HG03135 (cell line): Measurements from ENCODE around the gene ATP6V0B.

Source experiments
- ATAC-seq: cut with Tn5 transposase; IDR thresholded peaks from one replicate; pipeline ENCODE4 v1.9.1; 2021; ENCODE audit warnings: mild to moderate bottlenecking, moderate library complexity; ENCODE audit not compliant: unreplicated experiment

ATP6V0B gene

DNA sequence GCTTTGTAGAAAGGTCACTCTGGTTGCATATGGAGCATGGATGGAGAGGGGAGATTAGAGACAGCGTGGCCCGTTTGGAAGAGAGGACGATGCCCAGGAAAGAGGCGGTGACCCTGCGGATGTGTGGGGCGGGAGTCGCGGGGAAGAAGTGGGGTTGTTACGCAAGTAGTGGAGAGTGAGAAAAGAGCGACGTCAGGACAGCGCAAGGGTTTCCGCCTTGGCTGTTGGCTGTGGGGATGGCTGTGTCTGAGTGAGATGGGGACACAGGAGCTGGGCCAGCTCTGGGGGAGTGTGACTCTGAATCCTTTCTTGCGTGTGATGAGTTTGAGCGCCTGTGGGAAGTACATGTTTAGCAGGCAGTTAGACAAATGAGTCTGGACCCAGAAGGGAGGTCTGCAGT is 8.0 kb downstream of the ATP6V0B start:
- no peak for ATAC-seq

DNA sequence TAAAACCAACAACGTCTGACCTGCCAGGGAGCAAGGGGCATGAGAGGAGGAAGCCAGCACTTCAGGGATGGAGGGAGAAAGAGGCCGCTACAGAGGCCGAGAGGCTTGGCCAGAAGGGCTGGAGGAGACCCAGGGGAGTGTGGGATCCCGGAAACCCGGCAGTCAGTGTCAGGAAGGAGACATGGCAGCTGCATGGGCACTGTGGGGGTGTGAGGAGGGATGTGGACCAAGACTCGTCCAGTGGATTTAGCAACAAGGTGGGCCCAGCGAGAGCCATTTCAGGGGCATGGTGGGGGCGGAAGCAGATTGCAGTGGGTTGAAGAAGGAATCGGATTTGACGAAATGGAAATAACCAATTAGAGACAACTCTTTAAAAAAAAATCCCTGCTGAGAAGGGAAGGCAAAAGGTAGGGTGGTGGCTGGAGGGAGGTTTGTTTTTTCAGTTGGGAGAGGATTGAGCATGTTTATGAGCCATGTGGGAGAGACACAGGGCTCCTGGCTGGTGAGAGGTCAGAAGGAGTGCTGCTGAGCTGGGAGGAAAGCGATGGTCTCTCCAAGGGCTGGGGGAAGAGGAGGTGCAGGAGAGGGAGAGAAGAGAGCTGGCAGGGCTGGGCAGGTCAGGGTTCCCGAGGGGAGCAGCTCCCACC is 8.6 kb downstream of the ATP6V0B start:
- ATAC-seq: no peak

DNA sequence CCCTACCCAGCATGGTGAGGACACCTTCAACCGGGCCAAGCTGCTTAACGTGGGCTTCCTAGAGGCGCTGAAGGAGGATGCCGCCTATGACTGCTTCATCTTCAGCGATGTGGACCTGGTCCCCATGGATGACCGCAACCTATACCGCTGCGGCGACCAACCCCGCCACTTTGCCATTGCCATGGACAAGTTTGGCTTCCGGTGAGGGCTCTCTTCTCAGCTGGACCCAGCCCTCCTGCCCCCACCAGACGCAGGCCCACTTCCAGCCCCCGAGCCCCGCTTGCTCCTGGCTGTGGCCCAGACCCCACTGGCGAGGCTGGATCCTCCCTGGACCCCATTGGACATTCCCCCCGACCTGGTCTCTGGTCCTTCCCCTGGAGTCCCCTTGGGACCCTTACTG is 10.1 kb downstream of the ATP6V0B start:
- no peak for ATAC-seq

DNA sequence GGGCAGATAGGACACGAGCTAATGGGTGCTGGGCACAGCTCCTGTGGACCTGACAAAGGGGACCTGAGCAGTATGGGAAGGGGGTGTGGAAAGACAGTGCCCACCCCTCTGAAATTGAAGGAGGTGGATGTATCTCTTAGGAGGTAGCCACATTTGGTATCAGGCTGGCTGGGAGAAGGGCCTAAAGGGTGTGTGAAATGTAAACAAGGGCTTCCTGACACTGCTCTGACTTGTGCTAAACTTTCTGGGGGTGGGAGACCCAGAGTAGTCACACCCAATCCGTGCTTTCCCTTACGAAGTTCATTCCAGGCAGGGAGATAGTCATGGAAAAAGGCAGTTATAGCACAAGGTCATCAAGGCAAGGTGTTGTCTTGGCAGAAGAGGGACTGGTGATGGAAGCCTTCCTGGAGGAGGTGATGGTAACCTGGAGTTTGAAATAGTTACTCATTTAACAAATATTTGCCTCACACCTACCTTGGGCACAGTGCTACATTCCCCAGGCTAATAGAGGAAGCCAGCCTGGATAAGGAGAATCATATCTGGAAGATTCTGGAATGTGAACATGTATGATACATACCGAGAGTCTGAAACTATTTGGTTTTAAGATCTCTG is 11.3 kb downstream of the ATP6V0B start:
- no peak for ATAC-seq

DNA sequence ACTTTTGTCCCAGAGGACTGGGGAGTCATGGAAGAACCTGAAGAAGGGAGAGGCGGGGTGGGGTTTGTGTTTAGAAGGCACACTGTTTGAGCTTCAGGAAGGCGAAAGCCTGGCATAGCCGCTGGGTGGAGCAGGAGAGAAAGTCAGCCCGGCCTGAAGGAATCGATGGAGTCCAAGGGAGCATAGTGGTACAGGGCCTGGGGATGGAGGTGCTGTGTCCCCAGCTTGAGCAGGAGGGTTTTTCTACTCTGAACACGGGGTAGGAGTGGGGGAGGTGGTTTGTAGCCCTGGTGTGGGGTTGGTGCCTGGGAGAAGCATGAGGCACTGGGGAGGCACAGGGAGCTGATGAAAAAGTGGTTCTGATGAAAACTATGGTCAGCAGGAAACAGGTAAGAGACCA is 12.0 kb downstream of the ATP6V0B start:
- ATAC-seq: no peak

DNA sequence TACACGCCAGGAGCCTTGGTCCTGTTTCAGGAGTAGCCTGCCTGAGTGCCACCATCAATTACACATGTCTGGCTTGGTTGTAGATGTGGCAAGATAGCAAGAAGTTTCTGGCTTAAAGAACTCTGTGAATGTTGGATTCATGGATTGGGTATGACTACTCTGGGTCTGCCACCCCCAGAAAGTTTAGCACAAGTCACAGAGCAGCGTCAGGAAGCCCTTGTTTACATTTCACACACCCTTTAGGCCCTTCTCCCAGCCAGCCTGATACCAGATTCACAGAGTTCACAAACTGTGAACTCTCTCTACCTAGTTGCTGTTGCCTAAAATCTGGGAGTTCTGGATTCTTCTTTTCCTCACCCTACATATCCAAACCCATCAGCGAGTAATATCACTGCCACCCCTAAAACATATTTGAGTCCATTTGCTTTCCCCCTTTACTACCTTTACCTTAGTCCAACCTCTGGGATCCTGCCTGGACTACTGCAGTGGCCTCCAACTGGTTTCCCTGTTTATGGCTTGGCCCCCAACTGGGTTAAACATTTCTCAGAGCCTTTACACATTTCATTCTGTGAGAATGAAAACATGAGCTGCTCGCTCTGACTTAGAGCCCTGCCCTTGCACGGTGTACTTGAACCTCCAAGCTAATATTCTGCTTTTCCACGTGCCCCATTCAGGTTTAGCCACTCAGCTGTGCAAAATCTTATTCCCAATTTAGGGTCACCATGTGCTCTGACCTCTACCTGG is 12.6 kb downstream of the ATP6V0B start:
- no peak for ATAC-seq

DNA sequence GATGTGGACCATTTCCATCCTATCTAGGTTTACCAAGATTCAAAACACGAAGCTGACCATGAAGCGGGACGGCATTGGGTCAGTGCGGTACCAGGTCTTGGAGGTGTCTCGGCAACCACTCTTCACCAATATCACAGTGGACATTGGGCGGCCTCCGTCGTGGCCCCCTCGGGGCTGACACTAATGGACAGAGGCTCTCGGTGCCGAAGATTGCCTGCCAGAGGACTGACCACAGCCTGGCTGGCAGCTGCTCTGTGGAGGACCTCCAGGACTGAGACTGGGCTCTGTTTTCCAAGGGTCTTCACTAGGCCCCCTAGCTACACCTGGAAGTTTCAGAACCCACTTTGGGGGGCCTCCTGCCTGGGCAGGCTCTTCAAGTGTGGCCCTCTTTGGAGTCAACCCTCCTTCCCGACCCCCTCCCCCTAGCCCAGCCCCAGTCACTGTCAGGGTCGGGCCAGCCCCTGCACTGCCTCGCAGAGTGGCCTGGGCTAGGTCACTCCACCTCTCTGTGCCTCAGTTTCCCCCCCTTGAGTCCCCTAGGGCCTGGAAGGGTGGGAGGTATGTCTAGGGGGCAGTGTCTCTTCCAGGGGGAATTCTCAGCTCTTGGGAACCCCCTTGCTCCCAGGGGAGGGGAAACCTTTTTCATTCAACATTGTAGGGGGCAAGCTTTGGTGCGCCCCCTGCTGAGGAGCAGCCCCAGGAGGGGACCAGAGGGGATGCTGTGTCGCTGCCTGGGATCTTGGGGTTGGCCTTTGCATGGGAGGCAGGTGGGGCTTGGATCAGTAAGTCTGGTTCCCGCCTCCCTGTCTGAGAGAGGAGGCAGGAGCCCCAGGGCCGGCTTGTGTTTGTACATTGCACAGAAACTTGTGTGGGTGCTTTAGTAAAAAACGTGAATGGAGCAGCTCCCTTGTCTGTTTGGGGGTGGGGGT is 15.8 kb downstream of the ATP6V0B start:
- ATAC-seq: no peak

DNA sequence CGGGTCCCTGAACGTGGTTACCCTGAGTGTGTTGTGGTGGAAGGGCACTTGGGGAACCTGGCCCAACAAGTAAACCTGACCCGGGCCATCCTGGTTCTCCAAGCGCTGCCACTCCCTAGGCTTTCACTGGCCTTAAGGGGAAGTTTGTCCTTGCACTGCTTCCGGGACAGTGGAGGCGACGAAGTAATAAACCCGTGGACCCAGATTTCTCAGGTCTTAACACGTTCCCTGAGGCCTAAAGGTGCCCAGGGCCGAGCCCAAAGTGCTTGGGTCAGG is 16.4 kb downstream of the ATP6V0B start:
- no peak for ATAC-seq

DNA sequence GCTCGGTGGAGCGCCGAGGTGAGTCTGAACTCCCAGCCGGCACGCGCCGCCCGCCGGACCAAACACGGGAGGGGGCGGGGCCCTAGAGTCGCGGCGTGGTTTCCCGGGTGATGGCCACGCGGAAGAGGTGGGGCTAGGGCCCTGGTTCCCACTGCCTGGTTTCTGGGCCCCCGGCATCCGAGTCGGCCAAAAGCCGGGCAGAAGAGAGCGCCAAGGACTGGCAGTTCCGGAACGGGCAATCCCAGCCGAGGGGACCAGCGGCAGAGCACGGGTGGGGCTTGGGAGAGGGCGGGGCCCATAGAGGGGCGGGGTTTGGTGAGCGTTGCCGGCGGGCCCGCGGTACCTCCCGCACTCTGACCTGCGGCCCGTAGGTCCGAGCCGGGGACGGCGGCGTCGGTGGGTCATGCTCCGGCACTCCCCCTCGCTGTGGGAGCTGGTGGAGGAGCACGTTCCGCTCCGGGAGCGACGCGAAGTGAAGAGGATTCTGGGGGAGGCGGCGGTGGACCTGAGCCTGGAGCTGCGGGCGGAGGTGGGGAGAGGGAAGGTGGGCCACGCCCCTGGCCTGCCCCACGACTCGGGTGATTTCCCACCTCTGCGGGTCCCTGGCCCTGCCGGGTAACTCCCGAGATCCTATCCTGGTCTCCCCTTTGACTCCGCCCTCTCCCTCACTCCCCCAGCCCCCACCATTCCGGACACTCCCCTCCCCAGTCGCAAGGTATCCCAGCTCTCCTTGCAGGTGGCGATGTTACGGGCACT is 16.9 kb downstream of the ATP6V0B start, which contains the start of gene CCDC24:
CCDC24 (plus strand) TSS at position 124 of the 756 bp plus-strand sequence; CDS start at position 404, 280 bp downstream.
- ATAC-seq: peak; percentile 64

DNA sequence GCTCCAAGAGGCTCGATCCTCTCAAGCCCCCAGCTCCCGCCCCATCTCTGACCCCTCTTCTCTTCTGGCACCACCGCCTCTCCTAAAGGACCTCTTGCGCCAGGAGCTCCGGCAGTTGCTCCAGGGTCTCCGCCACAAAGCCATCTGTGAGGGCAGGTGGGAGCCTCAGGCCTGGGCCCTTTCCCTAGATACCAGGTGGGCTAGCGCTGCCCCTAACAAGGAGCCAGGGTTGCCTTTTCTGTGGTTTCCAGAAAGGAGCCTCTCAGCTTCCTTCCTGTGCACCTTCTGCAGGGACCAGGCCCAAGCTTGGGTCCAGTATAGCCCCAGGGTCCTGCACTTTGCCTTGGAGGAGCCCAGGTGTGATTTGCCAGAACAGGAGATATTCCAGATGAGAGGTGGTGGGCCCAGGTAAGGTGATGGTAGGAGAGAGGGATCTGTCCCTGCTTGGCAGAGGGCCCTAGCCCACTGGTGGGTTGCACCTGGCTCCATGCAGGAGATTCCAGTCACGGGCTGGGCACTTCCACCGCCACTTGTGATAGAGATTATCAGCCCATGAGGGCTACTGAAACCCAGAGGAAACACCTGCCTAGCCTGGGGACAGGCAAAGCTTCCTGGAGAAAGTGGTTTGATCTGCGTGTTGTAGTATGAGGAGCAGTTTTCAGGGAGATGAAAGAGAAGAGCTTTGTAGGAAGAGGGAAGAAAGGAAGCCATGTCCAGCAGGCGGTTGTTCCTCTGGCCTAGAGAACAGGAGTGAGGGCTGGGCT is 17.7 kb downstream of the ATP6V0B start:
- ATAC-seq: no peak

DNA sequence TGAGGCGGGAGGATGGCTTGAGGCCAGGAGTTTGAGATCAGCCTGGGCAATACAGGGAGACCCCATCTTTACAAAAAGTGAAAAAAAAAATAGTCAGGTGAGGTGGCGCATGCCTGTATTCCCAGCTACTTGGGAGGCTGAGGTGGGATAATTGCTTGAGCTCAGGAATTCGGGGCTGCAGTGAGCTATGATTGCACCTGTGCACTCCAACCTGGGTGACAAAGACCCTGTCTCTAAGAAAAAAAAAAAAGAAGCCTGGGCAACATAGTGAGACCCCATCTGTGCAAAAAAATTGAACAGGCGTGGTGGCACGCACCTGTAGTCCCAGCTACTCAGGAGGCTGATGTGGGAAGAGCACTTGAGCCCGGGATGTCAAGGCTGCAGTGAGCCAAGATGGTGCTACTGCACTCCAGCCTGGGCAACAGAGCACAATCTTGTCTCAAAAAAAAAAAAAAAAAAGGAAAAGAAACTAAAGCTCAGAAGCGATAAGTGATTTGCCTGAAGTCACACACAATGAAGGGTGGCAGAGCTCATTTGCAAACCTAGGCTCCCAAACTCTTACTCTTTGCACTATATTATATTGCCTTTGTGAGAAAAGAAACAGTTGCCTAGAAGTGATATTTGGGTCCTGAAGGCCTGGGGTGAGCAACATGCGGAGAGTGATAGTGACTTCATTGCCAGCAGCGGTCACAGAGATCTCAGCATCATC is 18.6 kb downstream of the ATP6V0B start:
- ATAC-seq: no peak

DNA sequence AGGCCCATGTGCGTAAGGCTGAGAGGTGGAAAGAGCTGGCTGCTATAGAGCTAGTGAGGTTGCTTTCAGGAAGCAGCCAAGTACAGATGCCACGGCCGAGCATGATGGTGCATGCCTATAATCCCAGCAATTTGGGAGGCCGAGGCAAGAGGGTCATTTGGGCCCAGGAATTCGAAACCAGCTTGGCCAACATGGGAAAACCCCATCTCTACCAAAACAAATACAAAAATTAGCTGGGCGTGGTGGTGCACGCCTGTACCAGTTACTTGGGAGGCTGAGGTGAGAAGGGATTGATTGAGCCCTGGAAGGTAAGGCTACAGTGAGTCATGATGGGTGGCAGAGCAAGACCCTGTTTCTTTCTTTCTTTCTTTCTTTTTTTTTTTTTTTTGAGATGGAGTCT is 19.3 kb downstream of the ATP6V0B start:
- no peak for ATAC-seq

DNA sequence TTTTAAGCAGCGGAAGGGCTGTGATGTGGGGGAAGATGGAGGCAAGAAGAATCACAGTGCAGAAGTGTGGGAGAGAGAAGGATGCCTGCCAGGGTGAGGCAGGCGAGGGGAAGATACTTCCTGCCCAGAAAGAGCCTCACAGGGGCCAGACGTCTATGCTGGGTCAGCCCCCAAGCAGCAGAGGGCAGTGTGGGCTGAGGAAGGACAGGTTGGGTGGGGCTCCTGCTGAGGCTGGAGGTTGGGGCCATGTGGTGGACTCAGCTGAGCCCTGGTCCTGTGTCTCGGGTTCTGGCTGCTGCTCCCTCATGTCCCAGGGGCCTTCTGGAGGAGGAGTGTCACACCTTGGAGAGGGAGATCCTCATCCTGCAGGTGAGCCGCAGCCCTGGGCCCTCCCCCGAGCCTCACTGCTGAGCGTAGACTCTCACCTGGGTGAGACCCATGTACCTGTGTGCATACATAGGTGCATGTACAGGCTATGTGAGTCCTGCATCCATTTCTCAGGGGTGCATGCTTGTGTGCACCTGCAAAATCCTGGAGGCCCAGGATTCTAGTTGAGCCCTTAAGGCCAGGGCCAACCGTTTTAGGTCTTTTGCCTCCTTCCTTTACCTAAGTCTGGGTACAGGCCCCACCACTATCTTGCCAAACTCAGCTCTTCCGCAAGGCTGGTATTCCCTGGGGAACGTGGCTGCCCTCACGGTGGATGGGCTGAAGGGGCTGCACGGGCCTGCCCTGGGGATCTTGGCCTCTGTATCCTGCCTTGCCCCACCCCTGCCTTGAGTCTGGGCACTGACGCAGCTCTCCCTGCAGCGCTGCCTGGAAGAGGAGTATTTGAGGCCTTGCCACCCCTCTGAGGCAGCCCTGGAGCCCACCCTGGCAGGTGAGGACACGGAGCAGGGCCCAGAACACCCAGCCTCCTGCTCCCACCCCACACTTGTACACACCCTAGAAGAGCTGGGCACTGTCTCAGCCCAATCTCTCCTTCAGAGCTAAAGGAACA is 20.3 kb downstream of the ATP6V0B start:
- no peak for ATAC-seq

DNA sequence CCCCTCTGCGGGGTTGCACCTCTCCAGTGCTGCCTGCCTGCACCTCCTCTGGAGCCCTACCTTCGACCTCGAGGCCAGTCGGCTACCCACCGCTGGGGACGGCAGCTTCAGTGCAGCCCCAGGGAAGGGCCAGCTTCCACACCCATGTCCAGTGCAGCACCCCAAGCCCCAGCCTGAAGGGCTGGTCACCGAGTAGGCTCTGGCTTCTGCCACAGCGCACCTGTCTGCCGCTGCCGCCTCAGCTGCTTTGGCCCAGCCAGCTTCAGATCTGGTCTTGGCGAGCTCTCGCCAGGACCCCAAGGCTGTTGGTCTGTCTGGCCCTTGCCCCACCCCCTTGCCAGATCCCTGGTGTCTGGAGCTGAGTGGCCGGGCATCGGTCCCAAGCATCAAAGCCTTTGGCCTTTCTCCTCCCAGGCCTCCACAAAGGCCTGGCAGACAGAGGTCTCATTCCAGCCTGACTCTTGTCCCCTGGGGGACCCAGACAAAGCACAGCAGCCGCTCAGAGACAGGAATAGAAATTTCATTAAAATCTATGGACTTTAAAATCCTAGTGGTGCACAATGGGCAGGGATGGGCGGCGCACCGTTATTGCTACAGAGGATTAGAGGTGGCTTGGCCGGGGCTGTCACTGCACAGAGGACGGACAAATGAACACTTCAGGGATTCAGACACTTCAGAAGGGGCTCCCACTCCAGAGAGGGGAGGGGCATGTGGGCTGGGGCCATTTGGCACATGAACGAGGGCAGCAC is 21.4 kb downstream of the ATP6V0B start:
- ATAC-seq: no peak

DNA sequence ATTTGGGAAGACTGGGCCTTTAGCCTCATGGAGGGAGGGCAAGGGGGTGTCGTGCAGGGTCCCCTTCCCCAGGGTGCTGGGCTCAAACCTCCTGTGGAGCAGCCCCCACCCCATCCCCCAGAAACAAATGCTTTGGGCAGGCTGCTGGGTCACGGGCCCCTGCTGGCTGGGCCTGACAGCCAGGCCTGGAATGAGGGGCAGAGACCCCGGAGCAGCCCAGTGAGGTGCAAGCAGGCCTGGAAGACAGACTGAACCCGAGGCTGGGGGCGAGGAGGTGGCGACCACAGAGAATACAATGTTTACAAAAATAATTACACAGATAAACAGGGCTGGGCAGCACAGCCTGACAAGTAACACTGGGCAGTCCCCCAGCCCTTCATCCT is 22.0 kb downstream of the ATP6V0B start:
- no peak for ATAC-seq

DNA sequence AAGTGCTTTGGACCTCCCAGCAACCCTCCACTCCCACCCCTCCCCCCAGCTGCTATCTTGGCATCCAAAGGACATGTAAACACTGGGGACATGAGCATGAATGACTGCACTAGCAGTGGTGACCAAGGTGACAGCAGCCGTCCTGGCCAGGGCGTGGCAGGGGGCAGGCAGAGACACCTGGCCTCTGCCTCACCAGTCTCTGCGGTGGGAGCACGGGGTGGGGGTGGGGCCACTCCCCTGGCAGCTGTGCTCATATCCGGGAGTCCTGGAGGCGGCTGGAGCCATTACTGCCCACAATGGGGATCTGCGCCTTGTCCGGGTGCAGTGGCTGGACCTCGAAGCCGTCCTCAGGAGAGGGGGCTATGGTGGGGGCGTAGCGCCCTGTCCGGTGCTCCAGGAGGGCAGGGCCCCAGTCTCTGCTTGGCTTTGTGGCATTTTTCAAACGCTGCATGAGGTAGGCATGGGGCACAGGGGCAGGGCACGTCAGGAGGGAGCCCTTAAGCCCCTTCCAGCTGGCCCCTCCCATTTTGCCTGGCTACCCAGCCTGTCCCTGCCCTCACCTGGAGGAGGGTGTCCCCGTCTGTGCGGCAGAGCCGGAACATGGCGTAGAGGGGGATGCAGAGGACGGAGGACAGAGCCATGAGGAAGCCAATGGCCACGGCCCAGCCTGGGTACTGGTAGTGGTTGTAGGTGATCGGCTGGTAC is 22.7 kb downstream of the ATP6V0B start:
- ATAC-seq: no peak

DNA sequence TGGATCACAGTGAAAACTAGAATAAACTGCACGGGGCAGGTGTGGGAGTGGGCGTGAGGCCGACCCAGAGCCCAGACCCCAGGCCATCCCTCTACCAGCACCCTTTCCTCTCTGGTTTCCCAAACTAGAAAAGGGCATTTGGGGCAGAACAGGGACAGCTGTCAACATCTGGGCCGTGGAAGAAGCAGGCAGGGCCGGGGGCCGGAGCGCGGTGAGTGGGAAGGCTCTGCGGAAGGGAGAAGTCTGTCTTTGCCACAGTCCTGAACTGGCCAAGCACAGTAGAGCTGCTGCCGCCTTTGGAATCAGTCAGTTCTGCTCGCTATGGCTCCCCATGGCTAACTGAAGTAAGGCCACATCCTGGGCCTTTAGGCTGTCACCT is 23.2 kb downstream of the ATP6V0B start:
- ATAC-seq: no peak
